NCI-H748 (cell line): ENCODE results near the gene CD1B.
A peak's percentile ranks its signal among the peaks of the same experiment; 100 is the strongest.
"Not testable (repeated sequence)": the region's sequence is repeated elsewhere in the genome, so short reads cannot be mapped to it uniquely, and the experiment has no call there.

Experiments used
- DNase-seq: peaks from one replicate; lab custom pipeline; 2025; ENCODE audit not compliant: unreplicated experiment; lab: John Stamatoyannopoulos, UW

The CD1B gene

GRCh38 chr1:158331481-158332150, at the start of gene CD1B:
CD1B (minus strand) TSS chr1:158331531; CDS start chr1:158331423, 108 bp downstream.
- no peak for DNase-seq

GRCh38 chr1:158374860-158375259, 43.5 kb upstream of the CD1B start:
- DNase-seq = no peak

DNA sequence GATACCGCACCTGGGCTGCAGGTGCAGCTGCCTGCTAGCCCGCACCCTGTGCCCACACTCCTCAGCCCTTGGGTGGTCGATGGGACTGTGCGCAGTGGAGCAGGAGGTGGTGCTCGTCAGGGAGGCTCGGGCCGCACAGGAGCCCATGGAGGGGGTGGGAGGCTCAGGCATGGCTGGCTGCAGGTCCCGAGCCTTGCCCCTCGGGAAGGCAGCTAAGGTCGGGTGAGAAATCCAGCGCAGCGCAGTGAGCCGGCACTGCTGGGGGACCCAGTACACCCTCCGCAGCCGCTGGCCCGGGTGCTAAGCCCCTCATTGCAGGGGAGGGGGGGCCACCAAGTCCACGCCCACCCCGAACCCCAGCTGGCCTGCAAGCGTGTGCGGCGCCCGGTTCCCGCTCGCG, 42.8 kb upstream of the CD1B start:
- DNase-seq = not testable (repeated sequence)

DNA sequence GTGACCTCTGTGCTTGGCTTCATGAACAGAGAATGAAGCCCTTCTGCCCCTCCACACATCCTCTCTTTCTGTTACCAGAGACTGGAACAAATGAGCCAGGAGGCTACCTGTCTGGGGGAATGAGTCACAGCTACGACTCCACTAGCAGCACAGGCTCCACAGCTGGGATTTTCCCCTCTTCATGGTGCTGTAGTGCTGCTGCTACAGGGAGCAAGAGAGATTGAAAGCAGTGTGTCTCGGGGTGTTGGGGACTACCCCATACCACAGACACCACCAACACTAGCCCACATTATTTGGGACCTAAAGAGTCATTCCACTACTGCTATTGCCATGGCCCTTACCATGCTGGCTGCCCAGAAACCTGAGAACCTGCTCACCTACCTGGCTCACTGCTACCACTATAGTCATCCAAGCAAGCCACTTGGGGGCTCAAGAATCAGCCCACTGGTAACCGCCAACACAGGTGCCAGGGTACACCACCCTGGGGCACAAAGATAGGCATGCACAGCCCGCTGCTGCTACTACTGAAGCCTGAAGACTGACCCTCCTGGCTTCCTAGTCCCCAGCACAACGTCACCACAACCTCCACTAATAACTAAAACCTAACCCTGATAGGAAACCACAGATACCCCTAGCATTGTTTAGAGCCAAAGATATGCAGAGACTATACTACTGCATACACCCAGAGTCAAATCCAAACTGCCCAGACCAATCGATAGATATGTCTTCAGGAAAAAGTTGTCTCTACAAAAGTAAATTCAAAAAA, 40.0 kb upstream of the CD1B start:
- DNase-seq = no peak

- DNase-seq = no peak
Measured at GRCh38 chr1:158366783-158367182, 35.5 kb upstream of the CD1B start.

- no peak for DNase-seq
Measured at GRCh38 chr1:158362941-158363340, 31.6 kb upstream of the CD1B start.

DNA sequence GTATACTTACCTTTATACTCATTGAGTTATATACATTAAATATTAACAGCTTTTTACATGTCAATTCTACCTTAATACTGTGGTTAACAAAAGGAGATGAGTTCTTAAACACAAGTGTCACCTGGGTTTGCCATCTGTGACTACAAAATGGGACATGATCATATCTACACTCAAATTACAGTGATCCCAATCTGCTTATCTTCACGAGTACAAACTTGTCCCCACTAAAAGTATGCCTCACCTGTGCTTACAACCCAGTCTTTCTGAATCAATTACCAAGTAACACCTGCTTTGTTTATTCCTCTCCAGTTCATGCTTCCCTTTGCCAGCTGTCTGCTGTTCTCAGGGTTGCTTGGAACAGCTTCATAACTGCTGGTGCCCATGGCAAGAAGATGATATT, 31.2 kb upstream of the CD1B start:
- peak; percentile 4 for DNase-seq

GRCh38 chr1:158357441-158357840, 26.1 kb upstream of the CD1B start:
- no peak for DNase-seq

GRCh38 chr1:158356616-158357015, 25.3 kb upstream of the CD1B start:
- DNase-seq = no peak

- DNase-seq = no peak
Measured at GRCh38 chr1:158355773-158356285, 24.5 kb upstream of the CD1B start.

GRCh38 chr1:158354255-158354654, 22.9 kb upstream of the CD1B start:
- DNase-seq = no peak

DNA sequence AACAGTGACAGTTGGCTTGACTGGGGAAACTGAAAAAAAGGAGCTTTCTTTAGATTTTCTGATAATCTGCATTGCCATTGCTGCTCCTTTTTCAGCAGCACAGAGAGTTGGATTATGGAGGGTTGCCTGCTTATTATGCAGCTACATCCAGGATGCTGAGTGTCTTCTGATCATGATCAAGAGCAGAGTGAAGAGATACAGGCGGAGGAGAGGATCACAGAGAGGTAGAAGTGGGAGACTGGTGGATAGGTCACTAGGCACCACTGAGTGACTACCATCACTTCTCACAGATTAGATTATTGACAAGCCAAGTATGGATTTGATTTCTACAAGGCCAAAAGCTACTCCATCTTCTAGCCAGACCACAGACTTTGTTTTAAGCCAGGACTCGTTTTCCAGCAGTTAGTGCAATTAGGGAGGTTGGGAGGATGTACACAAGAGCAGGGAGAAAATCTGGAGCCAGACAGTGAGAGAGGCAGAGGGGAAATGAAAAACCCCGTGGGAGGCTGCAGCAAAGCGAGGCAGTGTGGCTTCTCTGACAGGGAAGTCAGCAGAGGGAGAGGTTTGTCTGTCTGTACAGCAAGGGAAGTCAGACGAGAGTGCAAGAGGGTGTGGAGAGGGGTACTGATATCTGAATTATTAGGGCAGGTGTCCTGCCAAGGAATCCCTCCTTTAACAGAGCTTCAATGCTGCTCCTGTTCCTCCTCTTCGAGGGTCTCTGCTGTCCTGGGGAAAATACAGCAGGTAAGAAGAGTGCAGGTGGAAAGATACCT, 22.2 kb upstream of the CD1B start, which contains the start of gene CD1E:
TSS of gene CD1E (plus strand) at position 592 of the 773 bp plus-strand sequence. CDS start at position 687, 95 bp downstream.
- DNase-seq = no peak

DNA sequence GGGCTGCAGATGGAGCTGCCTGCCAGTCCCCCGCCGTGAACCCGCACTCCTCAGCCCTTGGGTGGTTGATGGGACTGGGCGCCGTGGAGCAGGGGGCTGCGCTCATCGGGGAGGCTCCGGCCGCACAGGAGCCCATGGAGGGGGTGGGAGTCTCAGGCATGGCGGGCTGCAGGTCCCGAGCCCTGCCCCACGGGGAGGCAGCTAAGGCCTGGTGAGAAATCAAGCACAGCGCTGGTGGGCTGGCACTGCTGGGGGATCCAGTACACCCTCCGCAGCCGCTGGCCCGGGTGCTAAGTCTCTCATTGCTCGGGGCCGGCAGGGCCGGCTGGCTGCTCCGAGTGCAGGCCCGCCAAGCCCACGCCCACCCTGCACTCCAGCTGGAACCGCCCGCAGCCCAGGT, 17.6 kb upstream of the CD1B start:
- not testable (repeated sequence) for DNase-seq

DNA sequence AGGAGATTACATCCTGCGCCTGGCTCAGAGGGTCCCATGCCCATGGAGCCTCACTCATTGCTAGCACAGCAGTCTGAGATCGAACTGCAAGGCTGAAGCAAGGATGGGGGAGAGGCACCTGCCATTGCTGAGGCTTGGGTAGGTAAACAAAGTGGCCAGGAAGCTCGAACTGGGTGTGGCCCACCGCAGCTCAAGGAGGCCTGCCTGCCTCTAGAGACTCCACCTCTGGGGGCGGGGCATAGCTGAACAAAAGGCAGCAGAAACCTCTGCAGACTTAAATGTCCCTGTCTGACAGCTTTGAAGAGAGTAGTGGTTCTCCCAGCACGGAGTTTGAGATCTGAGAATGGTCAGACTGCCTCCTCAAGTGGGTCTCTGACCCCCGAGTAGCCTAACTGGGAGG, 5.1 kb upstream of the CD1B start:
- peak; percentile 25 for DNase-seq

GRCh38 chr1:158335213-158335532, 3.8 kb upstream of the CD1B start:
- DNase-seq = no peak

DNA sequence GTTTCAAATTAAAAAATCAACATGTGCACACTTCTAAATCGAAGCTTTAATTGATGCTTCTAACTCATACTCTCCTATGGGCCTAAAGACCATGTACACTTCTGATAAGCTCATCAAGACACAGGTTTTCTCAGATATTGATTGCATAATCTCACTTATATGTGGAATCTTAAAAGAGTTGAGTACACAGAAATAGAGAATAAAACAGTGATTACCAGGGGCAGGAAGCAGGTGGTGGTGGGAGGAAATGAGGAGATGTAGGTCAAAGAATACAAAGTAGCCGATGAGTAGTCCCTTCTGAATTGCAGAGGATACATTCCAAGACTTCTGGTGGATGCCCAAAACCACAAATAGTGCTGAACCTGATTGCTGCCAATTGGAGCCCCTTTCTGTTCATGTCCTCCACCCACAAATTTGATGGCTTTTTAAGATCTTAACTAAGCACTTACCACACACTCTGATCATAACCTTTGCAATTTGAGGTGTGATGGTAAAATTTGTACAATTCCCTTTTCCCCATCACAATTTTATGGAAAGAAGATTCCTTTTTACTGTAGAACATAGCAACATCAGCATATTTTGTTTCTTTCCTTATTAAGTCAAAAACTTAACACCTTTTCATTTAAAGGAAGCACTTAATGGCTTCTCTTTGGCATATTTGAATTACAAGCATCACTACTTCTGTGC, 3.3 kb upstream of the CD1B start:
- DNase-seq = no peak

- DNase-seq = no peak
Measured at GRCh38 chr1:158333405-158334155, 2.2 kb upstream of the CD1B start.

GRCh38 chr1:158331106-158331425, 265 bp downstream of the CD1B start:
- no peak for DNase-seq

DNA sequence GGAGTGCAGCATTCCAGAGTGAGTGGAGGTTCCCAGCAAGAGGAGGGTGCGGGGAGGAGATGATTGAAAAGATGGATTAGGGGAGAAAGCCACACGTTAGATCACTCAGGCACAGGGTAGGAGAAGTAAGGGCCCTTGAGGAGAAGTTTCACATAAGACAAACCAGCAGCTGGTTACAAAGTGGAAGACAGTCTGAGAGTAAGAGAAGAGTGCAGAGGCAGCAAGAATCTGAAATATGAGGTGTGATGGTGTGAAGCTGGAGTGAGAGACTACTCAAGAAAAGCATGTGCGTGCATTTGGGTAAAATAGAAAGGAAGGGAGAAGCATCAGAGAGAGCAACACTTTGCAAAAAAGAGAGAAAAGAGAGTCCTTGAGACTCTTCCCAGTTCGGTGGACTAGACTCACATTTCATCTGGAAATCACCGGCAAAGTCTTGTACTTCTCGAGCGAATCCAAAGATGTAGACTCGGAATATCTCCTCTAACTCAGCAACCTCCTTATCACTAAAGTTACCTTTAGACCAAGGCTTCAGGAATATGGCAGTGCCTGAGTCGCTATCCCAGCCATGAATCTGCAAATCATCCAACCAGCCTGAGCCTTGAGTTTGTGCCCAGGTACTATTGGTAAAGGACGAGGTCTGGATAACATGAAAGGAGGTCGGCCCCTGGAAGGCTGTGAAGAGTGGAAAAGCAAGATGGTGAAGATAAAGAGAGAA, 783 bp downstream of the CD1B start:
- DNase-seq = no peak

DNA sequence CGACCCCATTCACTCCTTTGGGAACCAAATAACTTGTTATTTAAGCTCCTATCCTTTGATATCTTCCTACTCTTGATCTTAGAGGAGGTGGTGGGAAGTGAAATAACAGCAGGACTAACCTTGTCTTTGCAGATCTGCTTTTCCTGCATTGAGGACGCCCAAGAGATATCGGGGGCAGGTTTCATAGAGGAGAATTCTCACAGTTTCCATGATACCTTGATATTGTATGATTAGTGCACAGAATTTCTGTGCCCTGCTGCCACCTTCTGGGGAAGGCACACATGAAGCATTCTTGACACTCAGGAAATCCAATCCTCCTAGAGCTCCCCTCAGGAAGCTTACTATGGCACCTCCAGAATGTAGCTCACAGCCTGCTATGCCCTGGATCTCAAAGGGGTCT, 1.6 kb downstream of the CD1B start:
- DNase-seq = no peak
